Activated CD8-positive, alpha-beta memory T cell treated with anti-CD3 and anti-CD28 coated beads for 24 hours (primary cell): ENCODE measurements around the gene NEK7.
"Not testable (repeated sequence)": the region's sequence is repeated elsewhere in the genome, so short reads cannot be mapped to it uniquely, and the experiment has no call there.

ENCODE experiments used
- DNase-seq: peaks from one replicate; pipeline ENCODE4 v3.0.0-alpha.2; 2020

NEK7 gene

DNA sequence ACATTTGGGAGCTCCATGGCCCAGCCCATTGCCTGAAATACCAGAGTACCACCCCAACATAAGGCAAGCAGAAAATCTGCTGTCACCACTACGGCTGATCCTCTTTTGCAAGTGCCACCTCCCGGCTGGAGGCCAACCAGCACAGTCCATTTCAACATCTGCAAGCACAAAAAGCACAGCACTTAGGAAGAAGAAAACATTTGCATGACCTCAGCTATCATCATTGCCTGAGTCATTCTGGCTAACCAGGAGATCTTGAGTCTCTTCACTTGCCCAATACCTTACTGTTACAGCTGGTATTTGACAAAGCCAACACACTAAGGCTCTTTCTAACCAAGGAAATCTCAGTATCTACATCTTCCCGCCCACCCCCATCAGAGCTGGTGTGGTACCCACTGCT lies 55.9 kb downstream of the NEK7 start:
- DNase-seq, result no peak

GRCh38 chr1:198214924-198215323 lies 58.1 kb downstream of the NEK7 start:
- DNase-seq, result no peak

GRCh38 chr1:198220428-198220827 lies 63.6 kb downstream of the NEK7 start:
- DNase-seq, result no peak

DNA sequence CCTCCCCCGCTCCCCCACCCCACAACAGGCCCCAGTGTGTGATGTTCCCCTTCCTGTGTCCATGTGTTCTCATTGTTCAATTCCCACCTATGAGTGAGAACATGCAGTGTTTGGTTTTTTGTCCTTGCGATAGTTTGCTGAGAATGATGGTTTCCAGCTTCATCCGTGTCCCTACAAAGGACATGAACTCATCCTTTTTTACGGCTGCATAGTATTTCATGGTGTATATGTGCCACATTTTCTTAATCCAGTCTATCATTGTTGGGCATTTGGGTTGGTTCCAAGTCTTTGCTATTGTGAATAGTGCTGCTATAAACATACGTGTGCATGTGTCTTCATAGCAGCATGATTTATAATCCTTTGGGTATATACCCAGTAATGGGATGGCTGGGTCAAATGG lies 70.2 kb downstream of the NEK7 start:
- DNase-seq, result not testable (repeated sequence)

DNA sequence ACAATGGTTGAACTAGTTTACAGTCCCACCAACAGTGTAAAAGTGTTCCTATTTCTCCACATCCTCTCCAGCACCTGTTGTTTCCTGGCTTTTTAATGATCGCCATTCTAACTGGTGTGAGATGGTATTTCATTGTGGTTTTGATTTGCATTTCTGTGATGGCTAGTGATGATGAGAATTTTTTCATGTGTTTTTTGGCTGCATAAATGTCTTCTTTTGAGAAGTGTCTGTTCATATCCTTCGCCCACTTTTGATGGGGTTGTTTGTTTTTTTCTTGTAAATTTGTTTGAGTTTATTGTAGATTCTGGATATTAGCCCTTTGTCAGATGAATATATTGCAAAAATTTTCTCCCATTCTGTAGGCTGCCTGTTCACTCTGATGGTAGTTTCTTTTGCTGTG lies 70.7 kb downstream of the NEK7 start:
- DNase-seq, result not testable (repeated sequence)

GRCh38 chr1:198228925-198229324 lies 72.1 kb downstream of the NEK7 start:
- DNase-seq, result no peak

DNA sequence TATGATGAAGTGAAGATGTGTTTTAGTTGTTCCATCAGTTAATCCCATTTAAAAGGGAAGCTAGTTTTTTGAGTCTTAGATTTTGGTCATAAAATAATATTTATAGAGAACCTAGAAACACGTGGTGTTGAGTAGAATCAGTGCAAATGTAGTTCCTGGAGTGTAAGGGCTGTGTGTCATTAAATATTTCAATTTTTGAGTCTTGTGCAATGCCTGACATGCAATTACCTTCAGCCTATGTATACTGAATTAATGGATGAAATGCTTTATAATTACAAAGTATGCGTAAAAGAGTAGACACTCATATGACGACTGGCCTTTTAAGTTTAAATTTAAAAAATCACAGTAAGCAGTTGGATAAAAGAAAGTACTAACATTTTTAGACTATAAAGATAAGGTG lies 75.0 kb downstream of the NEK7 start:
- DNase-seq, result no peak

DNA sequence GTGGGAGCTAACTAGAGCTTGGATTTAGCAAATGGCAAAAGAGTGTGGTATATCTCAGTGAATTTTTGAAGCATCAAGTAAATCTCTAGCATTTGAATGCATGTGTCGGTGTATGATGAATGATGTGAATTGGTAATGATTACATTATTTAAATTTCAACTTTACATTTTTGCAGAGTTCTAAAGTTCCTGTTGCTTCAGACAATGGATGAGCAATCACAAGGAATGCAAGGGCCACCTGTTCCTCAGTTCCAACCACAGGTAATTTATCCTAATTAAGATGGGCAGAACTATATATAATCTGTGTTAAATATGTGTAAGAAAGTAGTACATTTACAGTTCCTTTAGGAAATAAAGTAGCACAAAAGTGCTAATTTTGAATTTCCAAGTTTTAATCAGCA lies 75.6 kb downstream of the NEK7 start:
- DNase-seq, result no peak

- DNase-seq, result no peak
These were observed 76.3 kb downstream of the NEK7 start for GRCh38 chr1:198232940-198233675.

DNA sequence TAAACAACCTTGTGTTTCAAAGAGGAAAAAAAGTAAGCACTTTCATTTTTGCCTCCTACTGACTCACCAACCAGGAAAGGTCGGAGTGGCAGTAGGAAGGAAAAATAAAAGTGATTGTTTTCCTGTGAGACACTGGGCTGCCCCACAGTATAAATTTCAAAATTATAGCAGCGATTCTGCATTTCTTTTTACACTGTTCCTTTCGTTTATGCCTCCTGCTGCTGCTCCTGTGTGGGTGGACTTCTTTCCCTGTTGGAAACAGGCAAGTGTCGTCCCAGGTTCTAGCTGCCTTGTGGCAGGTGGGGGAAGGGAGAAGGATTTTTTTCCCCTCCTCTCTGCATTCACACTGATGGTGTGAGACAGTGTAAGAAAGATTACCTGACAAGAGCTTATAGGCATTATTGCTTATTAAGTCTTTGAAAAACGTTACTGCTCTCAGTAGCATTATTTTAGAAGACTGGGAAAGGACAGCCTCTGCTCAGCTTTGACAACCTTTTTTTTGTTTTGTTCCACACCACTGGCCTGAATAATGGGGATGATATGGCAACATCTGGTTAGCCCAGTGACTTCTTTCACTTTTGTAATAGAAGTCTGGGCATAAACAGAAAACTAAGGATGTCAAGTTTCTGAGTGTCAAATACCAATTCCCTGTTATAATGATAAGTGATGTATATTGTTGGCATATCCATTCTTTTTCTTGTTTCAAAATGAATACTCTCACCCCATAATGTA lies 77.9 kb downstream of the NEK7 start:
- DNase-seq, result no peak

DNA sequence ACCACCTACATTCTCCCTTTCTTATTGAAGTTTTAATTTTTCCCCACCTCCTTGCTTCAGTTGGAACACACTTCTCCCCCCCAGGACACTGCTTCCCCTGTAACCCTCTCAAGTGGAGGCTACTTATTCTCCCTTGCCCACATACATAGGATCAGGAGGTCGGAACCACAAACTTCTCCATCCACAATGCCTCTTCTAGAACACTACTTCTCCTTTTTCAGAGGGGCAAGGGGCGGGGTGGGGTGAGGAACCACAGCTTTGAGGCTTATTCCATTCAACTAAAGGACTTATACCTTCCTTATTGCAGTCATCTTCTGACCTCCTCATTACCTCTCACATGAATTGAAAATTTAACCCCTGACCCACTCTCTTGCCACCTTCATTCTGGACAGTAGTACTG lies 81.3 kb downstream of the NEK7 start:
- no peak for DNase-seq

DNA sequence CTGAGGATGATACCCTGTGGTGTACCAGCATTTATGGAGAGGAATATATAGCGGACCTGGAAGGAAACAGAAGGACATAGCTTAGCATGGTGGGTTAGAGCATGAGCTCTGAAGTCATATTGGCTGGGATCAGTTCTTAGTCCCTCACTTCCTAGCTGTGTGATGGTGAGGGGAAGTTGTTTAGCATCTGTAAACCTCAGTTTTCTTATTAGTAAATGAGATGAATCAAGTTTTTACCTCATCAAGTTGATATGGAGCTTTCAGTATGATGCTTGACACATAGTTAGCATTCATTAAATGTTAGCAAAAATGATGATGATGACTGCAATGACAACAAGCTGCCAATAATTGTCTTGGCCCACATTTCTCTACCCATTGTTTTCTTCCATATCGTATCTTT lies 84.8 kb downstream of the NEK7 start:
- no peak for DNase-seq

DNA sequence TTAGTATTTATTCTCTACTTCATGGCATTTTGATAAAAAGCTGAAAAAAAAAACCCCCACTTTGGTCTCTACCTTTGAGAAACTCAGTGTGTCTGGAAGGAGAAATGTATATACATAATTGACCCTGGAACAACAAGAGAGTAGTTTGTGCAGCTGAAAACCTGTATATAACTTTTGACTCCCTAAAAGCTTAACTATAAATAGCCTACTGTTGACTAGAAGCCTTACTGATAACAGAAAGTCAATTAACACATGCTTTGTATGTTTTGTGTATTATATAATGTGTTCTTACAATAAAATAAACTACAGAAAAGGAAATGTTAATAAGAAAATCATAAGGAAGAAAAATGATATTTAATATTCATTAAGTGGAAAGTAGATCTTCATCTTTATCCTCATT lies 88.0 kb downstream of the NEK7 start:
- DNase-seq, result no peak

- no peak for DNase-seq
These were observed 88.6 kb downstream of the NEK7 start for GRCh38 chr1:198245379-198245778.

DNA sequence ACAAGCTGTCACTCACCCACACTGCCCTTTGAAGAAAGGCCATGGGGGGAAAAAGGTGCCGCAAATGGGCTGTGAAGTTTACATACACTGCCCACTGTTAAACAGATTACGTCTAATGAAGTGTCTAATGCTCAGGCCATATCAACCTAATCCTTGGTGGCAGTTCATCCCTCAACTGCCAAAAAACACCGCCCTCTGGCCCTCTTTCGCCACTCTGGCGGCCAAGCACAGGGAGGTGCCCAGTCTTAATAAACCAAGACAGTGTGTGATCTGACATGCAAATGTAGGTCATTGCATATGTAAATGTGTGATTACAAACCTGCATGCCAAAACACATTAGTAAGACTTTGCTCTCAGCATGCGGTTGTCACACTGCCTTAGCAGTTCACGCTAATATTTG lies 89.5 kb downstream of the NEK7 start:
- DNase-seq, result no peak

- no peak for DNase-seq
These were observed 96.5 kb downstream of the NEK7 start for GRCh38 chr1:198253259-198253658.

GRCh38 chr1:198253668-198254067 lies 96.9 kb downstream of the NEK7 start:
- peak; percentile 61 for DNase-seq

- no peak for DNase-seq
These were observed 97.7 kb downstream of the NEK7 start for GRCh38 chr1:198254521-198254920.

GRCh38 chr1:198254948-198255347 lies 98.2 kb downstream of the NEK7 start:
- no peak for DNase-seq

DNA sequence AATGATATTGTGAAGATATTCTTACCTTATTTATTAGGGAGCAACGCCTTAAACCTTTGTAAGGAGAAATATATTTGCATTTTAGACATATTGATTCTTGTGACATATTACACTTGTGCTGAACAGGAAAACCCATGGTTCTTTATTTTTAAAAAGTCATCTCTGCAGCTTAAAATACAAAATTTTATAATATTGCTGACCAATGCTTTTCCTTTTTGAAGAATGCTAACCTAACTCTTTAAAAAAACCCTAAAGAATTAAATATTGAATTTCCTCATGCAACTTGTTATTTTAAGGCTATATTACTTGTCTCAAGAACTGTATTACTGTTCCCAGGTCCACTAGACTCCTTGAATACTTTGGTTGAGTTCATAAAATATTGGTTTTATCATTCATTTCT lies 99.0 kb downstream of the NEK7 start:
- DNase-seq, result no peak

- no peak for DNase-seq
These were observed 101.7 kb downstream of the NEK7 start for GRCh38 chr1:198258491-198258890.

DNA sequence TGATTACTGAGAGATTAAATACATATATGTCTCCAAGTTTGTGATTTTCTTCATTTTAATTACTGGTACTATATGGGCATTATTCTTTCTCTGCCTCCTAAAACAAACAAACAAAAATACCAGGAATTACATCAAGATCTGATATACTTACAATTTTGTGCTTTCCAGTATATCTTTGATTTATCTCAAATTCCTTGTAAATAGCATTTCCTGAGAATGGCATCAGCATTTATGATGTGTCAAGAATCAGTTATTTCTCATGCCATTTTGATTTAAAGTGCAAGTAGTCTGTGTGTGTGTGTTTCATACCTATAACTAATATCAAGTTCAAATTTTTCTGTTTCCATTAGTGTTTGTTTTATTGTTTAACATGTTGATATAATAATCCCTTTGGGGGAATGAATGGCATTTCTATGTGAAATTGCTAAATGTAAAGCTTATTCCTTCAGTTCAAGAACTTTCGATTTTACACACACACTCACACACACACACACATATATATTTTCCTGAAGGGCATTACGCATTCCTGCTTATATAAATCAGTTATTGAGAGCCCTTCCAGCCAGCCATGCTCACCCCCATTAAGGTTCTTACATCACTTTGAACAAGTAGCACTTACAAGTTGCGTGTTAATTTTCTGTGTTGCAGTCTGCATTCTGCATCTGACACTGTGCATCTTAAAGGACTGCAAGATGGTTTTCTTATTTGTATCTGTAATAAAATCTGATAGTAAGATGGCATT lies 102.7 kb downstream of the NEK7 start:
- DNase-seq, result no peak

DNA sequence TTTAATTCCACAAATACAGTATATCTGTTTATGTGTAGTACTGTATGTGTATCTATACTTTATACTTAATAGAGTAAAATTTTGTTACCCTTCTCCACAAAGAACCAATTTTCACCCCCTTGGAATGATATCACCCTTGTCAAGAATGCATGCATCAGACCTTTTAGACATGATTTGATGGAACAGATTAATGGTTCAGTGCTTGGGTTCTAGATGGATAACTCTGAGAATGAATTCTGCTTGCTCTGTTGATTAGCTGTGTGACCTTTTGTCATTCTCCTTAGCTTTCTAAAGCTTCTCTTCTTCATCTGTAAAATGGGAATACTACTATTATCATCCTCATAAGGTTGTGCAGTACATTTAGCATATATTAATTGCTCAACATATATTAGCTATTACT lies 105.1 kb downstream of the NEK7 start:
- DNase-seq, result no peak

DNA sequence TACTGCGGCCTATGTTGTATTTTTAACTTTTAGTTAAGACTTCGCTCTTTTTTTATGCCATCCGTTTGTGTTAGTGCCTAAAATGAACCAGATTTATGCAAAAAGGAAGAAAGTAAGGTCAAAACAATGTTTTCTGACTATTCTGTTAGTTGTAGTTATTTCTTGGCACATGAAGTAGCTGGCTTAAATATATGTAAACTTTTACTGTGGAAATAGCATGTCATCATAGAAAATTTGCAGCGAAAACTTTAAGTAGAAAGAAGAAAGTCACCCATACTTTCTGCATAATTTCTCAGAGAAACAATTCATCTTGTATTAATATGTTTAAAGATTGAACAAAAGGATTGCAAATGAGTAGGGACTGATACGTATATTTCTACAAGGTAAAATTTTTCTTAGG lies 106.4 kb downstream of the NEK7 start:
- DNase-seq, result no peak
